Panc1 (cell line): ENCODE results near the gene FNIP2. TPM values are rescaled to one million over a fixed set of nuclear protein-coding genes. Genes with fewer than 3 reads are reported as not detected.

Experiments
- ATAC-seq: fragments of 200-7000 bp; cut with Tn5 transposase; 2 replicates; pipeline ENCODE4 v1.9.1; 2020; ENCODE audit warnings: mild to moderate bottlenecking, moderate library complexity
- BruUV-seq: library from RNA; stranded (reverse); fragments of 400-500 nt; replicated peaks from 2 replicates; lab custom pipeline; 2021; lab: Mats Ljungman, UMichigan
- CTCF ChIA-PET: fragments of 300-600 bp; sonication (Branson Sonifier 250); formaldehyde crosslinking; loops from one replicate; lab custom pipeline; 2022; ENCODE audit warnings: antibody characterized with exemption; lab: Charles Lee
- POLR2A ChIA-PET: fragments of 300-600 bp; sonication (Branson Sonifier 250); formaldehyde crosslinking; loops from one replicate; lab custom pipeline; 2022; ENCODE audit warnings: antibody characterized with exemption; lab: Charles Lee
- DNase-seq: peaks from one replicate; pipeline ENCODE4 v3.0.0-alpha.2; 2010; ENCODE audit warnings: low read depth, low spot score
- H3K27ac ChIP-seq: 2 replicates; pipeline ENCODE4 v1.5.1; 2011; ENCODE audit warnings: mild to moderate bottlenecking, low read length, inconsistent platforms
- H3K27me3 ChIP-seq: fragments of 200-500 bp; sonication (Bioruptor generic); 2 replicates; pipeline ENCODE4 v1.6.0; 2014; ENCODE audit warnings: low read length, inconsistent platforms; ENCODE audit not compliant: control insufficient read depth, insufficient read depth
- H3K36me3 ChIP-seq: fragments of 200-500 bp; sonication (Bioruptor generic); 2 replicates; pipeline ENCODE4 v1.5.1; 2014; ENCODE audit warnings: inconsistent platforms, mild to moderate bottlenecking, low read length, moderate library complexity; ENCODE audit not compliant: control insufficient read depth, insufficient read depth
- H3K4me1 ChIP-seq: 2 replicates; pipeline ENCODE4 v1.5.1; 2011; ENCODE audit warnings: inconsistent platforms, mild to moderate bottlenecking, low read length, moderate library complexity; ENCODE audit not compliant: control insufficient read depth, insufficient read depth
- H3K4me3 ChIP-seq, 2 experiments: 2 replicates each; pipeline ENCODE4 v1.5.1; 2011 to 2012; ENCODE audit warnings: low read depth in 2 of 2, low read length in 2 of 2, mild to moderate bottlenecking in 2 of 2, inconsistent platforms in 1 of 2, moderate library complexity in 1 of 2
- H3K9me3 ChIP-seq: fragments of 200-500 bp; sonication (Bioruptor generic); 2 replicates; pipeline ENCODE4 v1.5.1; 2014; ENCODE audit warnings: low read depth, mild to moderate bottlenecking, inconsistent platforms, low read length, moderate library complexity; ENCODE audit not compliant: control insufficient read depth, insufficient read depth
- CTCF ChIP-seq: fragments of 450-650 bp; IDR thresholded peaks from 2 replicates; pipeline ENCODE4 v1.5.1; 2017; ENCODE audit warnings: mild to moderate bottlenecking
- POLR2AphosphoS5 ChIP-seq: IDR thresholded peaks from 2 replicates; pipeline ENCODE4 v1.6.1; 2012; ENCODE audit warnings: mild to moderate bottlenecking, low read depth, low read length, moderate library complexity
- REST ChIP-seq, 2 experiments: IDR thresholded peaks; 2 replicates each; pipeline ENCODE4 v1.6.1; 2011 to 2012; ENCODE audit warnings: low read depth in 2 of 2, control low read depth in 1 of 2, low read length in 1 of 2, mild to moderate bottlenecking in 1 of 2, moderate library complexity in 1 of 2; ENCODE audit not compliant: insufficient read depth in 1 of 2
- SIN3A ChIP-seq: IDR thresholded peaks from 2 replicates; pipeline ENCODE4 v1.6.1; 2012; ENCODE audit warnings: low read depth, mild to moderate bottlenecking, low read length, moderate library complexity, borderline replicate concordance; ENCODE audit not compliant: insufficient read depth
- TCF7L2 ChIP-seq: IDR thresholded peaks from 2 replicates; pipeline ENCODE4 v1.6.1; 2011; ENCODE audit warnings: mild to moderate bottlenecking, low read depth, low read length, inconsistent platforms
- in situ Hi-C: cut with HindIII; loops from 2 replicates; pipeline ENCODE4 v1.10.0; 2016; ENCODE audit warnings: low sequenced_read_pairs, low pct_unique_long_range_greater_than_20kb
- intact Hi-C: fragments of 100-400 bp; cut with micrococcal nuclease; formaldehyde crosslinking; loops from one replicate; pipeline ENCODE4 v1.10.0; 2022; ENCODE audit not compliant: unreplicated experiment
- total RNA-seq: library from RNA; stranded (reverse); gene quantifications from one replicate; pipeline ENCODE4 v1.2.1, GENCODE V29; 2021; ENCODE audit not compliant: unreplicated experiment

The FNIP2 gene
- total RNA-seq, 1 experiment from 2014 or later: 17.7 TPM

GRCh38 chr4:158870282-158870625 lies 101.4 kb downstream of the FNIP2 start:
- Histone ChIP-seq H3K9me3 (no peaks in the 10 kb centered on the region), H3K4me1 (no peaks in the 10 kb centered on the region; the same call in none of the 2 replicates), H3K27ac (no peak overlapping the region), H3K36me3 (no peaks in the 10 kb centered on the region; the same call in 1 of the 2 replicates), H3K27me3 (no peaks in the 10 kb centered on the region), H3K4me3 (no peak overlapping the region)
- ATAC-seq (no peak), DNase-seq (no peak)
- in situ Hi-C loops: no loop called here
- BruUV-seq: no TSS peak
- TF ChIP-seq SIN3A: no peak
- no peak for TF ChIP-seq TCF7L2
- TF ChIP-seq CTCF: no peak
- TF ChIP-seq POLR2AphosphoS5: no peak
- no peak for TF ChIP-seq REST (IDR thresholded peaks at IDR 0.05; ENCODE audit: insufficient read depth in 1 of 2, low read depth in 2 of 2, low read length in 1 of 2)
- intact Hi-C loops: loop anchor here (10.0 kb wide), 1 partner anchor 235 kb away; the partner anchor contains the start of gene RAPGEF2
- ChIA-PET POLR2A (no interaction called here), CTCF (no interaction called here)

- BruUV-seq: no TSS peak
- POLR2A ChIA-PET: no interaction called here
- Histone ChIP-seq H3K4me1 (no peaks in the 10 kb centered on the region; the same call in none of the 2 replicates), H3K4me3 (no peak overlapping the region), H3K27ac (no peak overlapping the region), H3K27me3 (no peaks in the 10 kb centered on the region), H3K9me3 (no peaks in the 10 kb centered on the region), H3K36me3 (no peaks in the 10 kb centered on the region)
- intact Hi-C loops: loop anchor here (10.0 kb wide), 1 partner anchor 234 kb away; the partner anchor contains the start of gene RAPGEF2
- TF ChIP-seq SIN3A: no peak
- TF ChIP-seq CTCF: no peak
- no peak for TF ChIP-seq TCF7L2
- TF ChIP-seq REST (IDR thresholded peaks at IDR 0.05; ENCODE audit: insufficient read depth in 1 of 2, low read depth in 2 of 2, low read length in 1 of 2): no peak
- TF ChIP-seq POLR2AphosphoS5: no peak
- ATAC-seq (no peak), DNase-seq (no peak)
- in situ Hi-C loops: no loop called here
- CTCF ChIA-PET: no interaction called here
Measured at GRCh38 chr4:158870626-158871334, 102.0 kb downstream of the FNIP2 start.
